OCI-LY7 (cell line): ENCODE measurements around the gene INPP5A. TPM values are rescaled to one million over a fixed set of nuclear protein-coding genes. Genes with fewer than 3 reads are reported as not detected.

Experiments used
- BruUV-seq: library from RNA; stranded (reverse); fragments of 400-500 nt; replicated peaks from 2 replicates; lab custom pipeline; 2021; lab: Mats Ljungman, UMichigan
- CTCF ChIA-PET: fragments of 300-600 bp; sonication (Branson Sonifier 250); formaldehyde crosslinking; loops from one replicate; lab custom pipeline; 2022; ENCODE audit warnings: antibody characterized with exemption; ENCODE audit not compliant: unreplicated experiment; lab: Charles Lee
- POLR2A ChIA-PET: fragments of 300-600 bp; sonication (Branson Sonifier 250); formaldehyde crosslinking; loops from one replicate; lab custom pipeline; 2022; ENCODE audit warnings: antibody characterized with exemption; lab: Charles Lee
- DNase-seq: peaks from one replicate; pipeline ENCODE4 v3.0.0-alpha.2; 2015; ENCODE audit warnings: low spot score
- H2AFZ ChIP-seq: fragments of 200-600 bp; sonication (generic), shearing (Covaris generic); 2 replicates; pipeline ENCODE4 v1.6.1; 2014; ENCODE audit warnings: mild to moderate bottlenecking, antibody characterized with exemption, low read length, moderate library complexity
- H3K27ac ChIP-seq: fragments of 200-600 bp; sonication (generic); 2 replicates; pipeline ENCODE4 v1.5.1; 2014; ENCODE audit warnings: mixed run types, low read depth, mild to moderate bottlenecking, moderate library complexity, low read length, inconsistent platforms; ENCODE audit not compliant: poor library complexity, severe bottlenecking
- H3K36me3 ChIP-seq: fragments of 200-600 bp; sonication (generic); 2 replicates; pipeline ENCODE4 v1.6.1; 2014; ENCODE audit warnings: mild to moderate bottlenecking, antibody characterized with exemption, low read length, moderate library complexity, mixed read lengths; ENCODE audit not compliant: insufficient read depth
- H3K4me1 ChIP-seq: fragments of 200-600 bp; sonication (generic); 2 replicates; pipeline ENCODE4 v1.5.1; 2014; ENCODE audit warnings: mild to moderate bottlenecking, low read length; ENCODE audit not compliant: insufficient read depth, poor library complexity, severe bottlenecking
- H3K4me2 ChIP-seq: fragments of 200-600 bp; sonication (generic); 2 replicates; pipeline ENCODE4 v1.6.1; 2014; ENCODE audit warnings: mild to moderate bottlenecking, low read length
- H3K4me3 ChIP-seq: fragments of 200-600 bp; sonication (generic); 2 replicates; pipeline ENCODE4 v1.5.1; 2014; ENCODE audit warnings: mild to moderate bottlenecking, low read depth, low read length; ENCODE audit not compliant: poor library complexity, severe bottlenecking
- H3K79me2 ChIP-seq: fragments of 200-600 bp; sonication (generic); 2 replicates; pipeline ENCODE4 v1.6.1; 2016; ENCODE audit warnings: low read depth, mild to moderate bottlenecking, low read length, moderate library complexity, mixed read lengths; ENCODE audit not compliant: insufficient read depth
- H3K9me2 ChIP-seq: fragments of 200-600 bp; sonication (generic); 2 replicates; pipeline ENCODE4 v1.6.1; 2016; ENCODE audit warnings: mild to moderate bottlenecking, low read length, mixed read lengths; ENCODE audit not compliant: insufficient read depth
- H3K9me3 ChIP-seq: fragments of 200-600 bp; sonication (generic); 2 replicates; pipeline ENCODE4 v1.6.1; 2014; ENCODE audit warnings: mild to moderate bottlenecking, mixed run types, low read length, mixed read lengths
- H4K20me1 ChIP-seq: fragments of 200-600 bp; sonication (generic); 2 replicates; pipeline ENCODE4 v1.6.1; 2014; ENCODE audit warnings: mild to moderate bottlenecking, antibody characterized with exemption, low read length, moderate library complexity, mixed read lengths; ENCODE audit not compliant: insufficient read depth
- CTCF ChIP-seq: fragments of 200-600 bp; sonication (generic); conservative IDR thresholded peaks from 2 replicates; pipeline ENCODE4 v1.5.1; 2014; ENCODE audit warnings: mild to moderate bottlenecking, antibody characterized with exemption, low read length, moderate library complexity, mixed read lengths
- EZH2phosphoT487 ChIP-seq: fragments of 200-600 bp; sonication (generic); IDR thresholded peaks from 2 replicates; pipeline ENCODE4 v1.6.1; 2018; ENCODE audit warnings: low read depth, borderline replicate concordance, mild to moderate bottlenecking, mixed run types, antibody characterized with exemption, low read length, moderate library complexity, mixed read lengths
- intact Hi-C: fragments of 100-400 bp; cut with micrococcal nuclease; formaldehyde crosslinking; loops from one replicate; pipeline ENCODE4 v1.10.0; 2022; ENCODE audit not compliant: unreplicated experiment
- total RNA-seq, 2 experiments: library from RNA; depleted of rRNA in 1 of 2; stranded (reverse); fragments of >200 nt in 1 of 2; shearing (Covaris generic) in 1 of 2; gene quantifications; 2 replicates each; pipeline ENCODE4 v1.2.3, GENCODE V29; 2014 to 2022

The INPP5A gene
- total RNA-seq, 2 experiments from 2014 or later = 14.5 to 18.4 TPM

DNA sequence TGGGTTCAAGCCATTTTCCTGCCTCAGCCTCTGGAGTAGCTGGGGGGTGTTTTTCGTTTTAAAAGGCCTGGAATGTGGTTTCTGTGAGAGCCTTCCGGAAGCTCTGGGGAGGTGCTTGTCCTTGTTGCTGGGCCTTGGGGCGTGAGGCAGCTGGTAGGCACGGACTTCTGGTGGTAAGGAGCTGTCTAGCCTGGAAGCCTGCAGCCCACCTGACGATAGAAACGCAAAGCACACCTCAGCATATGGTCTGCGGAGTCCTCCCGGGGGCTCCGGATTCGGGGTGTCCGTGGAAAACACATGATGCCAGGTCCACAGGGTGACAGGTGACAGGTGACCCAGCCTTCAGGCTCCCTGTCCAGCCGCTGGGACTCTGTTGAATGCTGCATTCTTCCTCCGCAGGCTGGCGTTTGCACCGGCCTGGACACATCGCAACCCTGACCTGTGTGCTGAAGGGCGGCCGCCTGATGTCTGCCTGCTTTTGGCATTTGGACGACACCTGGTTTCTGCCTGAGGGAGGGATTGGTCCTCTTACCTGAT is 37.3 kb downstream of the INPP5A start:
- no peaks in the 10 kb centered on the region for H3K79me2 ChIP-seq
- H3K9me2 ChIP-seq = no peaks in the 10 kb centered on the region
- no peaks in the 10 kb centered on the region for H3K9me3 ChIP-seq
- H3K4me3 ChIP-seq = no peak overlapping the region
- intact Hi-C loops = loop anchor here (5.0 kb wide), 2 partner anchors 62 to 118 kb away; no protein-coding TSS in a partner anchor
- ChIA-PET POLR2A (no interaction called here), CTCF (interaction anchor here (0.9 kb wide), 1 partner anchor 24 kb away, joined by 3 read pairs; no protein-coding TSS in a partner anchor)
- H4K20me1 ChIP-seq = no peaks in the 10 kb centered on the region; the same call in 1 of the 2 replicates
- no peak for TF ChIP-seq CTCF
- TF ChIP-seq EZH2phosphoT487 = no peak
- no peak overlapping the region for H2AFZ ChIP-seq
- H3K36me3 ChIP-seq = no peaks in the 10 kb centered on the region
- no peak overlapping the region for H3K4me2 ChIP-seq
- no peak for DNase-seq
- no TSS peak for BruUV-seq
- H3K4me1 ChIP-seq = peaks cover 30% of the 10 kb centered on the region
- no peak overlapping the region for H3K27ac ChIP-seq

GRCh38 chr10:132575320-132576201 is 38.0 kb downstream of the INPP5A start:
- Histone ChIP-seq H3K4me2 (no peak overlapping the region), H3K4me3 (no peak overlapping the region), H3K9me2 (no peaks in the 10 kb centered on the region), H3K79me2 (no peaks in the 10 kb centered on the region), H3K9me3 (no peaks in the 10 kb centered on the region), H3K36me3 (no peaks in the 10 kb centered on the region), H3K27ac (no peak overlapping the region), H4K20me1 (no peaks in the 10 kb centered on the region; the same call in 1 of the 2 replicates), H3K4me1 (peaks cover 25% of the 10 kb centered on the region), H2AFZ (no peak overlapping the region)
- DNase-seq = no peak
- no TSS peak for BruUV-seq
- ChIA-PET CTCF (interaction anchor here (0.9 kb wide), 1 partner anchor 25 kb away, joined by 3 read pairs; no protein-coding TSS in a partner anchor), POLR2A (no interaction called here)
- TF ChIP-seq CTCF (no peak), EZH2phosphoT487 (no peak)
- intact Hi-C loops = no loop called here
